Measurements from ENCODE around the gene SPINT1.

GRCh38 chr15:40843885-40844695 is at the start of gene SPINT1:
- TF ChIP-seq CTCF (IDR thresholded peaks at IDR 0.05; ENCODE audit: low read depth, low read length), result no peak
- no peak for TF ChIP-seq EZH2phosphoT487 (IDR thresholded peaks at IDR 0.05; ENCODE audit: low read depth)
